Right lobe of liver (tissue), 4 donors: Measurements from ENCODE around the gene SUGCT.
"Not testable (repeated sequence)": the region's sequence is repeated elsewhere in the genome, so short reads cannot be mapped to it uniquely, and the experiment has no call there.

Experiments used
- POLR2A ChIP-seq: fragments of 450-650 bp; IDR thresholded peaks from one replicate; pipeline ENCODE4 v1.6.1; 2017; ENCODE audit warnings: antibody characterized with exemption, mild to moderate bottlenecking
- TF ChIP-seq, protein P1 (sequence below), 4 donors: fragments of 200-600 bp in 3 of 4; fragments of 450-650 bp in 1 of 4; IDR thresholded peaks; one replicate each; pipeline versions ENCODE4 v1.5.1 to v1.8.0; 2016 to 2022; ENCODE audit warnings: antibody characterized with exemption in 4 of 4, mild to moderate bottlenecking in 2 of 4
- donor health status: DM: no; HTN: no; CAD: no.
- donor health status: DM: no; HTN: no; CAD: no.
- donor health status: DM: no; HTN: yes; CAD: no.

DNA sequence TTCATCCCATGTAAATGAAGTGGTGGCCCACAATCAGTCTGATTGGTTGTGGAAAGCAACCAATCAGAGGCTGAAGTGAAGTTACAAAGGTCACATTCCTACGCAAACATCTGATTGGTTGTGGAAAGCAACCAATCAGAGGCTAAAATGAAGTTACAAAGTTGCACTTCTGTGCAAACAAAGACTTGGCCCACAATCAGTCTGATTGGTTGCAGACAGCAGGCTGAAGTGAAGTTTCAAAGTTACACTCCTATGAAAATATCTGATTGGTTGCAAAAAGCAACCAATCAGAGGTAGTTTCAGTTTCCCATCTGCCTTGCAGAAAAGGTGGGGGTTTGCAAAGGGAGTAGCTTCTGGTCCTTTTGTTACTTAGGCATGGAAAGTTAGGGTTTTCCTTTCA, 492.6 kb downstream of the SUGCT start:
- TF ChIP-seq, protein P1, sequence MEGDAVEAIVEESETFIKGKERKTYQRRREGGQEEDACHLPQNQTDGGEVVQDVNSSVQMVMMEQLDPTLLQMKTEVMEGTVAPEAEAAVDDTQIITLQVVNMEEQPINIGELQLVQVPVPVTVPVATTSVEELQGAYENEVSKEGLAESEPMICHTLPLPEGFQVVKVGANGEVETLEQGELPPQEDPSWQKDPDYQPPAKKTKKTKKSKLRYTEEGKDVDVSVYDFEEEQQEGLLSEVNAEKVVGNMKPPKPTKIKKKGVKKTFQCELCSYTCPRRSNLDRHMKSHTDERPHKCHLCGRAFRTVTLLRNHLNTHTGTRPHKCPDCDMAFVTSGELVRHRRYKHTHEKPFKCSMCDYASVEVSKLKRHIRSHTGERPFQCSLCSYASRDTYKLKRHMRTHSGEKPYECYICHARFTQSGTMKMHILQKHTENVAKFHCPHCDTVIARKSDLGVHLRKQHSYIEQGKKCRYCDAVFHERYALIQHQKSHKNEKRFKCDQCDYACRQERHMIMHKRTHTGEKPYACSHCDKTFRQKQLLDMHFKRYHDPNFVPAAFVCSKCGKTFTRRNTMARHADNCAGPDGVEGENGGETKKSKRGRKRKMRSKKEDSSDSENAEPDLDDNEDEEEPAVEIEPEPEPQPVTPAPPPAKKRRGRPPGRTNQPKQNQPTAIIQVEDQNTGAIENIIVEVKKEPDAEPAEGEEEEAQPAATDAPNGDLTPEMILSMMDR (IDR thresholded peaks at IDR 0.05), result not testable (repeated sequence)
- not testable (repeated sequence) for TF ChIP-seq POLR2A
